Inferior parietal cortex (tissue), 1 donor: ENCODE measurements around the gene PLS3.

ENCODE experiments used
- DNase-seq: peaks from one replicate; pipeline ENCODE4 v3.0.0-alpha.2; 2016; ENCODE audit errors: extremely low spot score

PLS3 gene

GRCh38 chrX:115694028-115694427 lies 133.1 kb downstream of the PLS3 start:
- no peak for DNase-seq

GRCh38 chrX:115696039-115696438 lies 135.1 kb downstream of the PLS3 start:
- DNase-seq = no peak

DNA sequence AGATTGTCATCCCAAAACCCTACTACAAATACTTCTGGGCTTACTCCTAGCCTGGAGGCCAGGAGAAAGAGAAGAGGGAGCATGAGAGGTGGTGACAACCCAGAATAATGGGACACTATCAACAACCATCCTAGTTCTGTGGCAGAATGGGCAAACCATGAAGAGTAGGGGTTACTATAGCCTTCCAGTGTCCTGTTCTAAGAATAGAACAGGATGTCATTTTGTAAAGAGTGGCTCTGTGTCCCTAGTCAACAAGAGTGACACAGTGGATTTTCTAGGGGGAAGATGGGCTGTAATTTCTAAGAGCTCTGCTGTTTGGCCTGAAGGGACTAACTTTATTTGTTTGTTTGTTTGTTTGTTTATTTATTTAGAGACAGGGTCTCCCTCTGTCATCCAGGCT lies 136.0 kb downstream of the PLS3 start:
- DNase-seq = no peak

GRCh38 chrX:115697806-115698205 lies 136.8 kb downstream of the PLS3 start:
- DNase-seq = no peak
